ENCODE measurements around the gene DPP4. TPM values are rescaled to one million over a fixed set of nuclear protein-coding genes. Genes with fewer than 3 reads are reported as not detected.
A peak's percentile ranks its signal among the peaks of the same experiment; 100 is the strongest.

DPP4 gene
- total RNA-seq, 1 experiment from 2014 or later, result 23.3 TPM

GRCh38 chr2:162028511-162028910, 45.5 kb downstream of the DPP4 start:
- no peak for ATAC-seq
- peak overlapping the region; percentile 70 for H3K27ac ChIP-seq (ENCODE audit: low read length)
- no peaks in the 10 kb centered on the region for H3K9me2 ChIP-seq (replicated peaks; ENCODE audit: low read length)
- H3K27me3 ChIP-seq (ENCODE audit: low read length), result no peaks in the 10 kb centered on the region
- intact Hi-C loops (cut with micrococcal nuclease), result loop anchor here (5.0 kb wide), 3 partner anchors 44 to 94 kb away; partner anchors contain the start of gene DPP4
- H2AFZ ChIP-seq (ENCODE audit: low read length), result no peak overlapping the region
- H3K9ac ChIP-seq (ENCODE audit: low read length), result no peak overlapping the region; the same call in 1 of the 2 replicates
- ChIA-PET CTCF (no interaction called here), POLR2A (ENCODE audit: unreplicated experiment) (interaction anchor here (0.7 kb wide), 2 partner anchors 1483 to 1804 kb away, joined by 3 to 17 read pairs; no protein-coding TSS in a partner anchor)
- no peaks in the 10 kb centered on the region for H3K9me3 ChIP-seq (ENCODE audit: low read length)
- peak overlapping the region; percentile 47 for H3K4me2 ChIP-seq (ENCODE audit: low read length)
- peaks cover 4% of the 10 kb centered on the region; the same call in 1 of the 2 replicates for H3K36me3 ChIP-seq (ENCODE audit: low read depth, low read length)
- peaks cover 5% of the 10 kb centered on the region for H3F3A ChIP-seq (ENCODE audit: low read length, unreplicated experiment)
- BruUV-seq (replicated peaks), result no TSS peak
- no peak for DNase-seq
- no peaks in the 10 kb centered on the region for H3K79me2 ChIP-seq (ENCODE audit: low read length)
- H3K4me3 ChIP-seq (ENCODE audit: low read length), result no peak overlapping the region
- H4K20me1 ChIP-seq (ENCODE audit: low read length), result no peaks in the 10 kb centered on the region
- peaks cover 71% of the 10 kb centered on the region for H3K4me1 ChIP-seq (ENCODE audit: insufficient read depth, low read length)
- TF ChIP-seq CTCF (conservative IDR thresholded peaks at IDR 0.05; ENCODE audit: low read depth, low read length) (no peak), EZH2 (IDR thresholded peaks at IDR 0.05; ENCODE audit: low read length, unreplicated experiment) (no peak), EZH2phosphoT487 (IDR thresholded peaks at IDR 0.05; ENCODE audit: borderline replicate concordance, low read length) (no peak)

- ChIA-PET CTCF (interaction anchor here (0.6 kb wide), 1 partner anchor 647 kb away, joined by 3 read pairs; no protein-coding TSS in a partner anchor), POLR2A (ENCODE audit: unreplicated experiment) (no interaction called here)
- Histone ChIP-seq H3K27ac (ENCODE audit: low read length) (peak overlapping the region; percentile 77), H3K36me3 (ENCODE audit: low read depth, low read length) (no peaks in the 10 kb centered on the region), H3K9me3 (ENCODE audit: low read length) (no peaks in the 10 kb centered on the region), H3K4me1 (ENCODE audit: insufficient read depth, low read length) (peaks cover 71% of the 10 kb centered on the region), H4K20me1 (ENCODE audit: low read length) (no peaks in the 10 kb centered on the region), H3K9me2 (replicated peaks; ENCODE audit: low read length) (no peaks in the 10 kb centered on the region), H3K4me3 (ENCODE audit: low read length) (peak overlapping the region; percentile 23; the same call in 1 of the 2 replicates), H3K9ac (ENCODE audit: low read length) (peak overlapping the region; percentile 9; the same call in 1 of the 2 replicates), H2AFZ (ENCODE audit: low read length) (no peak overlapping the region), H3K27me3 (ENCODE audit: low read length) (no peaks in the 10 kb centered on the region), H3K4me2 (ENCODE audit: low read length) (peak overlapping the region; percentile 61), H3F3A (ENCODE audit: low read length, unreplicated experiment) (peaks cover 5% of the 10 kb centered on the region), H3K79me2 (ENCODE audit: low read length) (no peaks in the 10 kb centered on the region)
- no TSS peak for BruUV-seq (replicated peaks)
- peak; percentile 91 for DNase-seq
- TF ChIP-seq EZH2phosphoT487 (IDR thresholded peaks at IDR 0.05; ENCODE audit: borderline replicate concordance, low read length) (no peak), CTCF (conservative IDR thresholded peaks at IDR 0.05; ENCODE audit: low read depth, low read length) (no peak), EZH2 (IDR thresholded peaks at IDR 0.05; ENCODE audit: low read length, unreplicated experiment) (no peak)
- intact Hi-C loops (cut with micrococcal nuclease), result loop anchor here (1.0 to 5.0 kb wide), 4 partner anchors 47 to 97 kb away; partner anchors contain the start of gene DPP4
- peak; percentile 62 for ATAC-seq
These were observed 48.7 kb downstream of the DPP4 start for GRCh38 chr2:162025121-162025911.

All from PC-3 (cell line).